GM18867 (cell line): Measurements from ENCODE around the gene CYP2C9.
"Not testable (repeated sequence)": the region's sequence is repeated elsewhere in the genome, so short reads cannot be mapped to it uniquely, and the experiment has no call there.

Experiments used
- ATAC-seq: cut with Tn5 transposase; IDR thresholded peaks from one replicate; pipeline ENCODE4 v1.9.1; 2021; ENCODE audit warnings: mild to moderate bottlenecking, moderate library complexity; ENCODE audit not compliant: unreplicated experiment

The CYP2C9 gene

DNA sequence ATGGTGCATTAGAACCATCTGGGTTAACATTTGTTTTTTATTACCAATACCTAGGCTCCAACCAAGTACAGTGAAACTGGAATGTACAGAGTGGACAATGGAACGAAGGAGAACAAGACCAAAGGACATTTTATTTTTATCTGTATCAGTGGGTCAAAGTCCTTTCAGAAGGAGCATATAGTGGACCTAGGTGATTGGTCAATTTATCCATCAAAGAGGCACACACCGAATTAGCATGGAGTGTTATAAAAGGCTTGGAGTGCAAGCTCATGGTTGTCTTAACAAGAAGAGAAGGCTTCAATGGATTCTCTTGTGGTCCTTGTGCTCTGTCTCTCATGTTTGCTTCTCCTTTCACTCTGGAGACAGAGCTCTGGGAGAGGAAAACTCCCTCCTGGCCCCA, at the start of gene CYP2C9:
TSS of gene CYP2C9 (plus strand) at position 276 of the 400 bp plus-strand sequence. CDS start at position 301, 25 bp downstream.
- no peak for ATAC-seq

DNA sequence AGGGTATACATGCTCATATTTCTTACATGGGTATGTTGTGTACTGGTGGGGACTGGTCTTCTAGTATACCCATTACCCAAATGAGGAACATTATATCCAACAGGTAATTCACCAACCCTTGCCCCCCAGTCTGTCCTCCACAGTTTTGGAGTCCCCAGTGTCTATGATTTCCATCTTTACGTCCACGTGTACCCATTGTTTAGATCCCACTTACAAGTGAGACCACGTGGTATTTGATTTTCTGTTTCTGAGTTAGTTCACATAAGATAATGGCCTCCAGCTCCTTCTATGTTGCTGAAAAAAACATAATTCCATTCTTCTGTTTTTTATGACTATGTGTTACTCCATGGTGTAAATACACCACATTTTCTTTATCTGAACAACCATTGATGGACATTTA, 49.3 kb upstream of the CYP2C9 start:
- ATAC-seq = no peak

DNA sequence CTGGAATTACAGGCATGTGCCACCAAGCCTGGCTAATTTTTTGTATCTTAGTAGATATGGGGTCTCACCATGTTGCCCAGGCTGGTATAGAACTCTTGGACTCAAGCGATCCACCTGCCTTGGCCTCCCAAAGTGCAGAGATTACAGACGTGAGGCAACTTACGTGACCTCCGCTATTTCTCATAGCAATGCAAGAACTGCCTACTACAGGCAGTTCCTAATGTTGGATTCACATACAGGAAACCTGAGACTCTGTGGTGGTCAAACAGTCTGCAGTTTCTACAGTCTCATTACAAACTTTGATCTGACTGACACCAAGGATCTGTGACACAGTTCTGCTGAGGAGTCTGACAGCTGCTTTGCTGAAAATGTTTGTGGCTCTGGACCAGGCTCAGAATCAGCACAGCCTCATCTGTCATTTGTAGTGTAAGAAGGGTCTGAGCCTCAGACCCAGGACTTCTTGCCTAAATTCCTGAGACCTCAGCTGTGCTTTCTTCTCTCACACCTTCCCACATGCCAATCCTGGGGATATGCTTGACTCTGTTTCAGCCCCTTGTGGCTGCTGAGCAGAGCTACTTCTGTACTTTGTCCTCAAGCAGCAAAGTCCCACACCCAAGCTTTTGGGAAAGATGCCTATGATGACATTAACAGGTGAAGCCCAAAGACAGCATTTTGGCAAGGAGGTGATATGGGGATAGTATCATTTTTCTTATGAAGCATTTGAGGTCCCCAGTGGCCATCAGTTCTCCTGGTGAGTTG, 48.0 kb upstream of the CYP2C9 start:
- ATAC-seq = no peak

- ATAC-seq = not testable (repeated sequence)
Observed at GRCh38 chr10:94898414-94898813, 40.0 kb upstream of the CYP2C9 start.

DNA sequence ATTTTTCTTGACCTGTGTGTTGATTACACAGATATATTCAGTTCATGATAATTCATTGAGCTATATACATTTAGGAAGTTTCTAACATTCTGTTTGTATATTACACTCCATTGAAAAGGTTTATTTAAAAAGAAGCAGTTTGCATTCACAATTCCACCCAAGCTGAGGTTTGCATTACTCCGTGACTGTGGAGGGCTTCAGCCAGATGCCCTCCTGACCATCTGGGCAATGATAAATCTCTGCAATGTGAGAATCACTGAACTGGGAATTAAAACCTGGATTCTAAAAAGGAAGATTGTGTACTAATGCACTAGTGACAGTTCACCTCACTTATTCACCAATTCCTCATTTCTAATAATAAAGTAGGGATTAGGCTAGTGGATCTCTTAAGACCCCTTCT, 36.4 kb upstream of the CYP2C9 start:
- no peak for ATAC-seq

- ATAC-seq = no peak
Observed at GRCh38 chr10:94902570-94902969, 35.9 kb upstream of the CYP2C9 start.

DNA sequence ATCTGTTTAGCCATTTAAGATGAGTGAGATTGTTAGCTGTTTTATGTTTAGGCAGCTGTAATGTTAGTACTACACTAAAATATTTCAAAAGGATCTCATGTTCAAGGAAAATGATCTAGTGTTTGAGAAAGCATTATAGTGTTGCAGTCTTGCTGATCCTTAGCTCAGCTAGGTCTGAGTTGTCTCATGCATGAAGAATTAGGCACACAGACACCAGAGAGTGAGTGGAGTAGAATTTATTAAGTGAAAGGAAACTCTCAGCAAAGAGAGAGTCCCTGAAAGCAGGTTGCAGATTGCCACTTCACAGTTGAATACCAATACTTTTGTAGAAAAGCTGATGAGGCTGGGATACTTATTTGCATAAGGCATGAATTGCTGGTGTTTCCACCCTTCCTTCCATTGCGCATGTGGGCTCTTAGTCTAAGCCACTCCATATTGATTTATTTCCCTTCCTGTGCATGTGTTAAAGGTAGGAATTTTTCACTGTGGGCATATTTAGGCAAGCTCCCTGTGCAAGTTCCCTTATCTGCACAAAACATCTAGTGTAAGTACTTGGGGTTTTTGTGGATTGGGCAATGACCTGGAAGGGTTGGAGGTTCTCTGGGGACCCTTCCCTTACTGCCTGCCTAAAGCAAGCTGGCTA, 33.8 kb upstream of the CYP2C9 start:
- ATAC-seq = not testable (repeated sequence)

GRCh38 chr10:94916423-94916822, 22.0 kb upstream of the CYP2C9 start:
- ATAC-seq = no peak

DNA sequence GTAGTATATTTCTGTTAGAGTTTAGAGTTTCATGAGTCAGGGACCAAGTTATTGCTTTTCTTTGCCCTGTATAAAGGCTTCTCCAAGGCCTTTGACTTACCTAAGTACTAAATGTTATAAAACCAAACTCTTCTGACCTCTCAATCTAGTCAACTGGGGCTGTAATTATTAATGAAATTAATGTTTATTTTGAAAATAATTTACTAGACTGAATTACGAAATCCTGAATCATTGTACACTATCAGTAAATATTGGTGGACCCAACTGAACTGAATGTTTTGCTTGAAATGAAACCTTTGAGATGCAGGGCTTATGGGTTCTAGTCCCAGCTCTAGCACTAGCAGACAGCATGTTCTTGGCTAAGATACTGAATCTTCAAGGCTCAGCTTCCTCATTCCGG, 1.7 kb upstream of the CYP2C9 start:
- ATAC-seq = no peak

DNA sequence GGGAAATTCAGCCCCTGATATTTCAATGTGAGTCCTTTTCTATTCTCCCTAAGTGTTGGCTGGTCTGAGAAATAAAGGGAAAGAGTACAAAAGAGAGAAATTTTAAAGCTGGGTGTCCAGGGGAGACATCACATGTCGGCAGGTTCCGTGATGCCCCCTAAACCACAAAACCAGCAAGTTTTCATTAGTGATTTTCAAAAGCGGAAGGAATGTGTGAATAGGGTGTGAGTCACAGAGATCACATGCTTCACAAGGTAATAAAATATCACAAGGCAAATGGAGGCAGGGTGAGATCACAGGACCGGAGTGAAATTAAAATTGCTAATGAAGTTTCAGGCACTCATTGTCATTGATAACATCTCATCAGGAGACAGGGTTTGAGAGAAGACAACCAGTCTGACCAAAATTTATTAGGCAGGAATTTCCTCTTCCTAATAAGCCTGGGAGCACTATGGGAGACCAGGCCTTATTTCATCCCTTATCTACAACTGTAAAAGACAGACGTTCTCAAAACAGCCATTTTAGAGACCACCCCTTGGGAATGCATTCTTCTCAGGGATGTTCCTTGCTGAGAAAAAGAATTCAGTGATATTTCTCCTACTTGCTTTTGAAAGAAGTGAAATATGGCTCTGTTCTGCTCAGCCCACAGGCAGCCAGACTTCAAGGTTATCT, 5.1 kb downstream of the CYP2C9 start:
- ATAC-seq = not testable (repeated sequence)

DNA sequence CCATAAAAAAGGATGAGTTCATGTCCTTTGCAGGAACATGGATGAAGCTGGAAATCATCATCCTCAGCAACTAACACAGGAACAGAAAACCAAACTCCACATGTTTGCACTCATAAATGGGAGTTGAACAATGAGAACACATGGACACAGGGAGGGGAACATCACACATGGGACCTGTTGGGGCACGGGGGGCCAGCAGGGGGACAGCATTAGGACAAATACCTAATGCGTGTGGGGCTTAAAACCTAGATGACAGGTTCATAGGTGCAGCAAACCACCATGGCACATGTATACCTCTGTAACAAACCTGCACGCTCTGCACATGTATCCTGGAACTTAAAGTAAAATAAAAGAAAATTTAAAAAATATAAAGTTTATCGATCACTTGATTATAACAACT, 7.7 kb downstream of the CYP2C9 start:
- not testable (repeated sequence) for ATAC-seq

GRCh38 chr10:94963901-94964300, 25.4 kb downstream of the CYP2C9 start:
- peak; percentile 80 for ATAC-seq

DNA sequence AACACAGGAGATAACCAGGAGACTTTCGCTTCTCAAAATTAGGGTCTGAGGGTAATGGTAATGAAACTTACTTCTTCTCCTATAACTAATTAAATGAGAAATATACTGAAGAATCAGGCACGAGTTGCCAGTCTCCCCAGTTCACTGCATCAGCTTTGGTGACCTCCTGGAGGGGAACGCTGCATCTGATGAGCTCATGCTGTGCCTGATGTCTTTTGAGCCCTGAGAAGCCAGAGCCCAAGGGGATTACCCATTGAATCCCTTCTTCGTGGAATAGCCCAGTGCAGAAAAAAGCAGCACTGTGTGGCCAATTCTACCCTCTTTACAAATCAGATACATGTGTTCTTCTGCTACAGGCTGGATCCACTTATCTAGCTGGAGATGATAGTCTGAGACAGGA, 45.1 kb downstream of the CYP2C9 start:
- ATAC-seq = no peak

DNA sequence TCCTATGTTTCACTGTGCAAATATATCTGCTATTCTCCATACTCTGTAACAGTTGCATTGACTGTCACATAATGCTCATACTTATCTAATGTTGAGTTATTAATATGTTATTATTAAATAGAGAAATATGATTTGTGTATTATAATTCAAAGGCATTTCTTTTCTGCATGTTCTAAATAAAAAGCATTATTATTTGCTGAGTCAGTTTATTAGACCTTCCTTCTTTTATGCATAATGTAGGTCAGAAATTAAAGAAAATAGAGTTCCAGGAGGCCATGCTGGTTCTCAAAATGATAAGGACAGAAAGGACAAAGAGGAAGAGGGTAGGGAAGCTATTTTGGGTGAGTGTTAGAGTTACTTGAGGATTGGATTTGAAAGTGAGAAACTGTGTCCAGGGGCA, 50.7 kb downstream of the CYP2C9 start:
- no peak for ATAC-seq

DNA sequence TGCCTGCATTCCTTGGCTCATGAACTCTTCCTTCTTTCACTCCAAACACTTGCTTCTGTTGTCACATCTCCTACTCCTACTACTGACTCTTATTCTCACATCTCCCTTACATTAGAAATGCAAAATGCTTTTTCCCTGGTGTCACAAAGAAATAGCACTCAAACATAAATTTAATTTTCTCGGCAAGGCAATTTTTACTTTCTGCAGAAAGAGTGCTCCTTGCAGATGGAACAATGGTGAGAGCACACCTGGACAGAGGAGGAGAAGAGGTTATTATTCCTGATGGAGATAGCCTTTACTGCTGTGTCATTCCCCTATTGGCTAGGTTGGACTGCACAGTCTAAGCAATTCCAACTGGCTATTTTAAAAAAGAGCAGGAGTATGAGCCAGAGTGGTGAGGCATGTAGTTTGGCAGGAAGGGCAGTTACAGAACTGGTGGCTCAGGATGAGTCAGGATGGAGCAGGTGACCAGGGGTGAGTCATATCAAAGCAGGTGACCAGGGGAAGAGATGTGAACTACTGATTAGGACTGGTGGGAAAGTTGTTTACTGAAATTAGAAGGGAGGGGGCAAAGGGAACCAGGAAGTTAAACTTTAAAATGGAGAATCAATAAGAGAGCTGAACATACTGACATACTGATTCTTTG, 52.9 kb downstream of the CYP2C9 start:
- ATAC-seq = no peak

GRCh38 chr10:94992811-94993210, 54.4 kb downstream of the CYP2C9 start:
- ATAC-seq = no peak

GRCh38 chr10:94997741-94998174, 59.3 kb downstream of the CYP2C9 start:
- no peak for ATAC-seq

DNA sequence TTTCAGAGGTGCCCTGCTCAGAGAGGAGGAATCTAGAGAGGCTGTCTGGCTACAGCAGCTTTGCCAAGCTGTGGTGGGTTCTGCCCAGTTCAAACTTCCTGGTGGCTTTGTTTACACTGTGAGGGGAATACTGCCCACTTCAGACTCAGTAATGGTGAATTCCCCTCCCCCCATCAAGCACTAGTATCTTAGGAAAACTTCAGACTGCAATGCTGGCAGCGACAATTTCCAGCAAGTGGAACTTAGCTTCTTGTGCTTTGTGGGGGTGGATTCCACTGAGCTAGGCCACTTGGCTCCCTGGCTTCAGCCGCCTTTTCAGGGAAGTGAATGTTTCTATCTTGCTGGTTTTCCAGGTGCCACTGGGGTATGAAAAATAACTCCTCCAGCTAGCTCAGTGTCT, 88.0 kb downstream of the CYP2C9 start:
- no peak for ATAC-seq

DNA sequence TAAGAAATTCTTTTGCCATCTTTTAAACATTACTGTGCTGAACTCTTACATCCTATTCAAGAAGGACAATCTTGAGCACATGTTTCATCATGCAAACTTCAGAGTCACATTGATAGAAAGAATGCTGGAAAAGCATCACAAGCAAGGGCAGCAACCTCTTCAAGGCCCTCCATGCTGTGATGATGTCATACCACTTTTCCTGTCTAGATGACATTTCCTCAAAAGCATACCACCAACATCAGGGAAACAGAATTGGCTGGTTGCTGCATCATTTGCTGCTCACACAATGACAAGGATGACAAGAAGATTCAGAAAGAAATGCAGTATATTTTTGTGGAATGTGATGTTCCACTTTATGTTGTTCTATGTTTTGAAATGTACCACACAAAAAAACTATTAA, 93.2 kb downstream of the CYP2C9 start:
- ATAC-seq = no peak

GRCh38 chr10:95034401-95034800, 95.9 kb downstream of the CYP2C9 start:
- ATAC-seq = no peak
